GM12878 (cell line): ENCODE measurements around the gene TMEM63C. TPM values are rescaled to one million over a fixed set of nuclear protein-coding genes. Genes with fewer than 3 reads are reported as not detected.

Source experiments
- ATAC-seq: fragments of 200-7000 bp; cut with Tn5 transposase; 3 replicates; pipeline ENCODE4 v1.9.1; 2020; ENCODE audit warnings: mild to moderate bottlenecking, moderate library complexity
- BruUV-seq: library from RNA; stranded (reverse); fragments of 400-500 nt; replicated peaks from 2 replicates; lab custom pipeline; 2021; lab: Mats Ljungman, UMichigan
- CTCF ChIA-PET: fragments of 300-600 bp; sonication (Branson Sonifier 250); formaldehyde crosslinking; extraction: SDS; loops from one replicate; lab custom pipeline; 2021; ENCODE audit warnings: inconsistent platforms; lab: Yijun Ruan, JAX
- POLR2A ChIA-PET: fragments of 350-600 bp; formaldehyde crosslinking; extraction: SDS; loops from one replicate; lab custom pipeline; 2021; ENCODE audit warnings: inconsistent platforms; lab: Charles Lee
- RAD21 ChIA-PET: fragments of 300-600 bp; sonication (Branson Sonifier 250); formaldehyde crosslinking; loops from one replicate; lab custom pipeline; 2023; ENCODE audit warnings: antibody characterized with exemption; ENCODE audit not compliant: unreplicated experiment; lab: Charles Lee
- SMC1A ChIA-PET: fragments of 300-600 bp; sonication (Branson Sonifier 250); formaldehyde crosslinking; loops from one replicate; lab custom pipeline; 2023; ENCODE audit not compliant: unreplicated experiment, uncharacterized antibody; lab: Charles Lee
- DNase-seq: peaks from one replicate; pipeline ENCODE4 v3.0.0-alpha.2; 2011; ENCODE audit warnings: low read depth, low spot score
- FAIRE-seq: peaks from 3 replicates; lab custom pipeline; 2011; peaks lifted over from hg19 to GRCh38; lab: Jason Lieb, UNC
- H2AFZ ChIP-seq: 2 replicates; pipeline ENCODE4 v1.6.0; 2011; ENCODE audit warnings: low read depth, low read length, control low read depth; ENCODE audit not compliant: control insufficient read depth
- H3K27ac ChIP-seq: 2 replicates; pipeline ENCODE4 v1.5.1; 2011; ENCODE audit warnings: control low read depth; ENCODE audit not compliant: control insufficient read depth, insufficient read depth
- H3K27me3 ChIP-seq, 2 experiments: replicated peaks in 1 of 2; 2 replicates each; pipeline versions ENCODE4 v1.6.0 to v1.6.1; 2011; ENCODE audit warnings: low read length in 1 of 2; ENCODE audit not compliant: control insufficient read depth in 2 of 2, insufficient read depth in 2 of 2
- H3K36me3 ChIP-seq, 2 experiments: 2 replicates each; pipeline ENCODE4 v1.5.1; 2011; ENCODE audit warnings: low read length in 1 of 2; ENCODE audit not compliant: control insufficient read depth in 2 of 2, insufficient read depth in 2 of 2
- H3K4me1 ChIP-seq: 2 replicates; pipeline ENCODE4 v1.6.1; 2011; ENCODE audit warnings: mild to moderate bottlenecking, low read length, moderate library complexity, mixed read lengths; ENCODE audit not compliant: control insufficient read depth, insufficient read depth
- H3K4me2 ChIP-seq: 2 replicates; pipeline ENCODE4 v1.6.0; 2011; ENCODE audit warnings: control low read depth; ENCODE audit not compliant: control insufficient read depth, insufficient read depth
- H3K4me3 ChIP-seq: fragments of 200-600 bp; sonication (generic); 2 replicates; pipeline ENCODE4 v1.5.1; 2016
- H3K79me2 ChIP-seq: 2 replicates; pipeline ENCODE4 v1.6.0; 2011; ENCODE audit warnings: low read length; ENCODE audit not compliant: control insufficient read depth, insufficient read depth
- H3K9ac ChIP-seq: 2 replicates; pipeline ENCODE4 v1.8.0; 2011; ENCODE audit warnings: low read length, control low read depth, mixed read lengths; ENCODE audit not compliant: control insufficient read depth, insufficient read depth
- H3K9me3 ChIP-seq: replicated peaks from 3 replicates; pipeline ENCODE4 v1.5.1; 2011; ENCODE audit warnings: mild to moderate bottlenecking, low read length; ENCODE audit not compliant: control insufficient read depth, insufficient read depth
- H4K20me1 ChIP-seq: 2 replicates; pipeline ENCODE4 v1.6.0; 2011; ENCODE audit not compliant: control insufficient read depth, insufficient read depth
- ASH2L ChIP-seq: fragments of 300-600, 200-600 bp; sonication (generic); IDR thresholded peaks from 2 replicates; pipeline ENCODE4 v1.6.1; 2017; ENCODE audit warnings: low read depth, mild to moderate bottlenecking, borderline replicate concordance
- ATF7 ChIP-seq: fragments of 450-650 bp; IDR thresholded peaks from 2 replicates; pipeline ENCODE4 v1.6.1; 2016; ENCODE audit warnings: low read depth, mild to moderate bottlenecking
- BACH1 ChIP-seq: fragments of 450-650 bp; IDR thresholded peaks from 2 replicates; pipeline ENCODE4 v1.6.1; 2017; ENCODE audit warnings: mild to moderate bottlenecking, borderline replicate concordance
- CHD4 ChIP-seq: fragments of 200-600 bp; sonication (generic); IDR thresholded peaks from 2 replicates; pipeline ENCODE4 v1.6.1; 2016; ENCODE audit warnings: mild to moderate bottlenecking
- DPF2 ChIP-seq: fragments of 450-650 bp; IDR thresholded peaks from 2 replicates; pipeline ENCODE4 v1.6.1; 2017; ENCODE audit warnings: mild to moderate bottlenecking
- GATAD2B ChIP-seq: fragments of 450-650 bp; conservative IDR thresholded peaks from 2 replicates; pipeline ENCODE4 v1.6.1; 2017; ENCODE audit warnings: low read depth, mild to moderate bottlenecking, moderate library complexity
- HDAC2 ChIP-seq: fragments of 200-600 bp; sonication (generic); IDR thresholded peaks from 2 replicates; pipeline ENCODE4 v1.6.1; 2017
- MEF2A ChIP-seq: IDR thresholded peaks from 2 replicates; pipeline ENCODE4 v1.6.1; 2011; ENCODE audit warnings: low read depth, mild to moderate bottlenecking, low read length, moderate library complexity; ENCODE audit not compliant: insufficient read depth
- MEF2B ChIP-seq: fragments of 450-650 bp; IDR thresholded peaks from 2 replicates; pipeline ENCODE4 v1.6.1; 2018; ENCODE audit warnings: mild to moderate bottlenecking, moderate library complexity; ENCODE audit not compliant: partially characterized antibody, poor library complexity, severe bottlenecking
- NFYB ChIP-seq: IDR thresholded peaks from 2 replicates; pipeline ENCODE4 v1.6.1; 2011; ENCODE audit warnings: low read depth, mild to moderate bottlenecking, low read length, improper control_type of control experiment, moderate library complexity; ENCODE audit not compliant: insufficient read depth
- RUNX3 ChIP-seq: IDR thresholded peaks from 2 replicates; pipeline ENCODE4 v1.6.1; 2012; ENCODE audit warnings: low read length, inconsistent platforms
- STAT3 ChIP-seq: IDR thresholded peaks from 2 replicates; pipeline ENCODE4 v1.6.1; 2011; ENCODE audit warnings: low read depth, low read length, improper control_type of control experiment
- ZBED1 ChIP-seq: IDR thresholded peaks from 2 replicates; pipeline ENCODE4 v1.6.1; 2016; ENCODE audit warnings: borderline replicate concordance
- ZNF384 ChIP-seq: IDR thresholded peaks from 2 replicates; pipeline ENCODE4 v1.6.1; 2012; ENCODE audit warnings: low read depth, mild to moderate bottlenecking, low read length, improper control_type of control experiment, borderline replicate concordance
- WGBS: methylation state at CpG from one replicate; pipeline ENCODE4 v1.1.6; 2016; ENCODE audit warnings: low lambda C conversion rate; ENCODE audit not compliant: insufficient replicate concordance, insufficient coverage; ENCODE audit errors: missing lambda C conversion rate; 5-methylcytosine and 5-hydroxymethylcytosine counted together
- in situ Hi-C: fragments of 300-500 bp; cut with MboI; formaldehyde crosslinking; loops from 9 replicates; pipeline ENCODE4 v1.14.3; 2018; ENCODE audit warnings: mixed read lengths
- intact Hi-C: fragments of 100-400 bp; cut with micrococcal nuclease; formaldehyde crosslinking; loops from one replicate; pipeline ENCODE4 v1.14.2; 2022; ENCODE audit not compliant: unreplicated experiment
- polyA plus RNA-seq, 11 experiments: library from polyadenylated mRNA; depleted of rRNA in 4 of 11; unstranded in 6 of 11; stranded (reverse) in 5 of 11; fragments of >200 nt; fragmentation: Nextera tagmentation in 4 of 11; fragmentation: Illumina TruSeq in 1 of 11; extraction: Ambion mirVana in 4 of 11; extraction: Trizol in 1 of 11; gene quantifications; 1 replicate in 1 of 11; 2 replicates in 10 of 11; pipeline versions ENCODE4 v1.2.1 to v1.2.3, GENCODE V29; 2011 to 2016; ENCODE audit warnings: inconsistent platforms in 2 of 11, missing spikeins in 2 of 11, low read depth in 1 of 11
- total RNA-seq, 4 experiments: library from RNA; depleted of rRNA in 3 of 4; stranded (reverse); fragments of >200 nt in 3 of 4; fragmentation: Illumina TruSeq in 1 of 4; extraction: Trizol in 1 of 4; gene quantifications; 2 replicates each; pipeline versions ENCODE4 v1.2.1 to v1.2.3, GENCODE V29; 2013 to 2021
- TF ChIP-seq, protein P1 (sequence below): IDR thresholded peaks from 2 replicates; pipeline ENCODE4 v1.6.1; 2012; ENCODE audit warnings: low read depth, low read length, improper control_type of control experiment
- TF ChIP-seq, protein P2 (sequence below): fragments of 450-650 bp; formaldehyde crosslinking; IDR thresholded peaks from 2 replicates; pipeline ENCODE4 v1.5.0; 2022; ENCODE audit warnings: mild to moderate bottlenecking, missing genetic modification characterization
- TF ChIP-seq, protein P3 (sequence below): fragments of 450-650 bp; formaldehyde crosslinking; IDR thresholded peaks from 2 replicates; pipeline ENCODE4 v1.4.0; 2020; ENCODE audit warnings: mild to moderate bottlenecking, moderate library complexity
- TF ChIP-seq, protein P4 (sequence below): IDR thresholded peaks from 2 replicates; pipeline ENCODE4 v1.6.1; 2012; ENCODE audit warnings: low read depth, low read length, improper control_type of control experiment

TMEM63C gene
- total and polyA plus RNA-seq, 10 of the 15 experiments (the other 5 are each of a cell fraction or from before 2014, with no cell fraction given) = 0.06 to 1.3 (median 0.39) TPM; not detected in 4

DNA sequence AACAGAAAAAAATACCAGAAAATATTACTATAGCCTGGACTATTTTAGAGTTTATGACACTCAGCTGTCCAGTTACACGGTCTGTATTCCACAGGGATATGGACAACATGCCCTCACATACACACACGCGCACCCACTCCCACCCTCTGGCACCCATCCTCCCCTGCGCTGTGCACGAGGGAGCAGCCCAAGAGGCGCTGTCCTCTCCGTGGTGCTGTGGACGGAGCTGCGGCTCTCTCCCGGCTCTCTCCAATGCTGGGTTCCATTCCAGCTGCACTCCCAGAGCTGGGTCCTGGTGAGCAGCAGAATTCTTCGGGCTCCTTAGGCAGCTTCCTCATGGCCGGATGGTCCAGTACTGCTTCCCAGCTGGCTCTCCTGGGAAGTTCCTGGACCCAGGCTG, 95.4 kb downstream of the TMEM63C start:
- Histone ChIP-seq H3K36me3 (peaks cover 0 to 1% of the 10 kb centered on the region in 2 experiments; a peak in 2 of 4 replicates), H3K4me1 (no peaks in the 10 kb centered on the region), H3K9me3 (no peaks in the 10 kb centered on the region), H4K20me1 (no peaks in the 10 kb centered on the region), H3K27me3 (no peaks in the 10 kb centered on the region), H3K4me3 (no peak overlapping the region), H3K4me2 (no peak overlapping the region), H3K9ac (no peak overlapping the region), H2AFZ (no peak overlapping the region)
- POLR2A ChIA-PET = no interaction called here
- DNase-seq = no peak
- CTCF ChIA-PET = interaction anchor here (0.9 kb wide), 1 partner anchor 39 kb away, joined by 3 read pairs; no protein-coding TSS in a partner anchor
- ATAC-seq = no peak
- no peak for FAIRE-seq
- intact Hi-C loops = no loop called here
- WGBS = 80% methylated on average over 10 of the region's 12 CpGs
- BruUV-seq = no TSS peak
- RAD21 ChIA-PET = no interaction called here
- TF ChIP-seq STAT3 (no peak), RUNX3 (no peak), GATAD2B (no peak), ATF7 (no peak), BACH1 (no peak), DPF2 (no peak), HDAC2 (no peak), NFYB (no peak), ZNF384 (no peak), MEF2A (no peak), MEF2B (no peak), CHD4 (no peak), ASH2L (no peak), ZBED1 (no peak)
- TF ChIP-seq, protein P1, sequence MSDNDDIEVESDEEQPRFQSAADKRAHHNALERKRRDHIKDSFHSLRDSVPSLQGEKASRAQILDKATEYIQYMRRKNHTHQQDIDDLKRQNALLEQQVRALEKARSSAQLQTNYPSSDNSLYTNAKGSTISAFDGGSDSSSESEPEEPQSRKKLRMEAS = no peak
- TF ChIP-seq, protein P2, sequence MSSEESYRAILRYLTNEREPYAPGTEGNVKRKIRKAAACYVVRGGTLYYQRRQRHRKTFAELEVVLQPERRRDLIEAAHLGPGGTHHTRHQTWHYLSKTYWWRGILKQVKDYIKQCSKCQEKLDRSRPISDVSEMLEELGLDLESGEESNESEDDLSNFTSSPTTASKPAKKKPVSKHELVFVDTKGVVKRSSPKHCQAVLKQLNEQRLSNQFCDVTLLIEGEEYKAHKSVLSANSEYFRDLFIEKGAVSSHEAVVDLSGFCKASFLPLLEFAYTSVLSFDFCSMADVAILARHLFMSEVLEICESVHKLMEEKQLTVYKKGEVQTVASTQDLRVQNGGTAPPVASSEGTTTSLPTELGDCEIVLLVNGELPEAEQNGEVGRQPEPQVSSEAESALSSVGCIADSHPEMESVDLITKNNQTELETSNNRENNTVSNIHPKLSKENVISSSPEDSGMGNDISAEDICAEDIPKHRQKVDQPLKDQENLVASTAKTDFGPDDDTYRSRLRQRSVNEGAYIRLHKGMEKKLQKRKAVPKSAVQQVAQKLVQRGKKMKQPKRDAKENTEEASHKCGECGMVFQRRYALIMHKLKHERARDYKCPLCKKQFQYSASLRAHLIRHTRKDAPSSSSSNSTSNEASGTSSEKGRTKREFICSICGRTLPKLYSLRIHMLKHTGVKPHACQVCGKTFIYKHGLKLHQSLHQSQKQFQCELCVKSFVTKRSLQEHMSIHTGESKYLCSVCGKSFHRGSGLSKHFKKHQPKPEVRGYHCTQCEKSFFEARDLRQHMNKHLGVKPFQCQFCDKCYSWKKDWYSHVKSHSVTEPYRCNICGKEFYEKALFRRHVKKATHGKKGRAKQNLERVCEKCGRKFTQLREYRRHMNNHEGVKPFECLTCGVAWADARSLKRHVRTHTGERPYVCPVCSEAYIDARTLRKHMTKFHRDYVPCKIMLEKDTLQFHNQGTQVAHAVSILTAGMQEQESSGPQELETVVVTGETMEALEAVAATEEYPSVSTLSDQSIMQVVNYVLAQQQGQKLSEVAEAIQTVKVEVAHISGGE (CRISPR knock-in tag) = no peak
- TF ChIP-seq, protein P3, sequence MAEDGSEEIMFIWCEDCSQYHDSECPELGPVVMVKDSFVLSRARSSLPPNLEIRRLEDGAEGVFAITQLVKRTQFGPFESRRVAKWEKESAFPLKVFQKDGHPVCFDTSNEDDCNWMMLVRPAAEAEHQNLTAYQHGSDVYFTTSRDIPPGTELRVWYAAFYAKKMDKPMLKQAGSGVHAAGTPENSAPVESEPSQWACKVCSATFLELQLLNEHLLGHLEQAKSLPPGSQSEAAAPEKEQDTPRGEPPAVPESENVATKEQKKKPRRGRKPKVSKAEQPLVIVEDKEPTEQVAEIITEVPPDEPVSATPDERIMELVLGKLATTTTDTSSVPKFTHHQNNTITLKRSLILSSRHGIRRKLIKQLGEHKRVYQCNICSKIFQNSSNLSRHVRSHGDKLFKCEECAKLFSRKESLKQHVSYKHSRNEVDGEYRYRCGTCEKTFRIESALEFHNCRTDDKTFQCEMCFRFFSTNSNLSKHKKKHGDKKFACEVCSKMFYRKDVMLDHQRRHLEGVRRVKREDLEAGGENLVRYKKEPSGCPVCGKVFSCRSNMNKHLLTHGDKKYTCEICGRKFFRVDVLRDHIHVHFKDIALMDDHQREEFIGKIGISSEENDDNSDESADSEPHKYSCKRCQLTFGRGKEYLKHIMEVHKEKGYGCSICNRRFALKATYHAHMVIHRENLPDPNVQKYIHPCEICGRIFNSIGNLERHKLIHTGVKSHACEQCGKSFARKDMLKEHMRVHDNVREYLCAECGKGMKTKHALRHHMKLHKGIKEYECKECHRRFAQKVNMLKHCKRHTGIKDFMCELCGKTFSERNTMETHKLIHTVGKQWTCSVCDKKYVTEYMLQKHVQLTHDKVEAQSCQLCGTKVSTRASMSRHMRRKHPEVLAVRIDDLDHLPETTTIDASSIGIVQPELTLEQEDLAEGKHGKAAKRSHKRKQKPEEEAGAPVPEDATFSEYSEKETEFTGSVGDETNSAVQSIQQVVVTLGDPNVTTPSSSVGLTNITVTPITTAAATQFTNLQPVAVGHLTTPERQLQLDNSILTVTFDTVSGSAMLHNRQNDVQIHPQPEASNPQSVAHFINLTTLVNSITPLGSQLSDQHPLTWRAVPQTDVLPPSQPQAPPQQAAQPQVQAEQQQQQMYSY (CRISPR knock-in tag) = no peak
- TF ChIP-seq, protein P4, sequence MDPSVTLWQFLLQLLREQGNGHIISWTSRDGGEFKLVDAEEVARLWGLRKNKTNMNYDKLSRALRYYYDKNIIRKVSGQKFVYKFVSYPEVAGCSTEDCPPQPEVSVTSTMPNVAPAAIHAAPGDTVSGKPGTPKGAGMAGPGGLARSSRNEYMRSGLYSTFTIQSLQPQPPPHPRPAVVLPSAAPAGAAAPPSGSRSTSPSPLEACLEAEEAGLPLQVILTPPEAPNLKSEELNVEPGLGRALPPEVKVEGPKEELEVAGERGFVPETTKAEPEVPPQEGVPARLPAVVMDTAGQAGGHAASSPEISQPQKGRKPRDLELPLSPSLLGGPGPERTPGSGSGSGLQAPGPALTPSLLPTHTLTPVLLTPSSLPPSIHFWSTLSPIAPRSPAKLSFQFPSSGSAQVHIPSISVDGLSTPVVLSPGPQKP = no peak
- TF ChIP-seq, all 136 proteins: peak for 0
- Histone ChIP-seq H3K79me2 (no peaks in the 10 kb centered on the region), H3K27ac (no peak overlapping the region)
- SMC1A ChIA-PET = no interaction called here
- in situ Hi-C loops = no loop called here
